ENCODE measurements around the gene FOXN3.

Gene FOXN3

GRCh38 chr14:89359477-89360222, 57.4 kb downstream of the FOXN3 start:
- DNase-seq = no peak

DNA sequence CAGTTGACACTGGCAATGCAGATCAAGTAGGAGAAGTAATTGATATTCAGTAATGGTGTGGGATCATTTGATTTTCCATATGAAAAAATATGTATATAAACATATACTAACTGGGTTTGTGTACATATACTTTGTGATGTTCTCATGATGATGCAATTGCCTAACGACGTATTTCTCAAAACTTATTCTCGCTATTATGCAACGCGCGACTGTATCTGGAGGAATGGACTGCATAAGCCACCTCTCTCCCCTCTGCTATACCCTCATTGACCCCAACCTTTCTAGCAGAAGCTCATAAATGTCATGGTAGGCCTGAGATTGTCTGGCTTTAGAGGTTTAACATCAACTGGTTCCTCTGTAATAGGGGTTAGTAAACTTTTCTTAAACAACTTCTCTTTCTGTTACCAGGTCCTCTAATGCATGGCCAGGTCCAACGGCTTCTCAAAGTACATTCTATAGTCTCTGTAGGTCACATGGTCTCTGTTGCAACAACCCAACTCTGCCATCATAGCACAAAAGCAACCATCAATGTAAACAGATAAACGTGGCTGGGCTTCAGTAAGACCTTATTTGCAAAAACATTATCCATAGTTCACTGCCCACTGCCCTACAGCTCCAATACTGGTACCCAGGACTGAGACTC, 59.3 kb downstream of the FOXN3 start:
- DNase-seq = no peak

GRCh38 chr14:89356927-89357326, 60.1 kb downstream of the FOXN3 start:
- DNase-seq = no peak

DNA sequence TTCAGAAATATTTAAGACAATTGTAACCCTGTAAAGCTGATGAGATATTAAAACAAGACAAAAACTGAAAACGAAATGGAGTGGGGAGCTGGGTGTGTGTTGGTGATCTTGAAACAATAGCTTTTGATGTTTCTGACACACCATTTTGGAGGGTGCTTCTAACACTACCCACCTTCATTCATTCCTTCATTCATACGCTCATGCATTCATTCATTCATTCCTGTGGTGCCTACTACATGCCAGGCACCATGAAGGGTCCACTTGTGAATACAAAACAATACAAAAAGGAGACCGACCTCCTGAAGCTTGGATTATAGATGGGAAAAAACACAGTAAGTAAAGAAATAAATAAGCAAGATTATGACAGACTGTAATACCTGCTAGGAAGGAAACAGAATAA, 60.5 kb downstream of the FOXN3 start:
- no peak for DNase-seq

DNA sequence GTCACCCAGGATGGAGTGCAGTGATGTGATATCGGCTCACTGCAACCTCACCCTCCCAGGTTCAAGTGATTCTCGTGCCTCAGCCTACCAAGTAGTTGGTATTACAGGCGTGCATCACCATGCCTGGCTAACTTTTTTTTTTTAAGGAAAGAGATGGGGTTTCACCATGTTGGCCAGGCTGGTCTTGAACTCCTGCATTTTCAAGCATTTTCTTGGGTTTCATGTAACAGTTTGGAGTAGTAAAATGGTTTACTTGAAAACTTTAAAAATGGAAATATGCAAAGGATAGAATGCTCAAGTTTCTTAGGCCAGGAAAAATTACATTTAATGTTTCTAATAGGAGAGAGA, 63.3 kb downstream of the FOXN3 start:
- no peak for DNase-seq

- DNase-seq = no peak
These were observed 63.9 kb downstream of the FOXN3 start for GRCh38 chr14:89352976-89353765.

GRCh38 chr14:89351516-89352404, 65.3 kb downstream of the FOXN3 start:
- DNase-seq = no peak

GRCh38 chr14:89351221-89351515, 65.9 kb downstream of the FOXN3 start:
- DNase-seq = no peak

DNA sequence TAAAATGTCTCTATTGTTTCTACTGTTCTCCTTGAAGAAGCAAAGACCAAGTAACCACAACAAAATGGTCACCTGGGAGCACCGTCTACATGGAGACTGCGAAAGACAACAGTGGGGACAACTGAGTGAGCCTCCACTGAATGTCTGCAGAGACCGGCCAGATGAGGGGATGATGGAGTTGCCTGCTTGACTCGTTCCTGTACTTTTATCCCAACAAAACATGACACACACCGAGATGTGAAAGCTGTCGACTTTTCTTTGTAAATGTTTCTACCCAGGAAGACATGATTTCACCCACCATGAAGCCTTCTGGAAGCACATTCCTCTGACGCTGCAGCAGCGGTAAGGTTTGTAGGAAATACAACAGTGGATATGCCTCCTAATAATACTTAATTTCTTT, 66.9 kb downstream of the FOXN3 start:
- DNase-seq = no peak

GRCh38 chr14:89349171-89350008, 67.6 kb downstream of the FOXN3 start:
- DNase-seq = no peak

DNA sequence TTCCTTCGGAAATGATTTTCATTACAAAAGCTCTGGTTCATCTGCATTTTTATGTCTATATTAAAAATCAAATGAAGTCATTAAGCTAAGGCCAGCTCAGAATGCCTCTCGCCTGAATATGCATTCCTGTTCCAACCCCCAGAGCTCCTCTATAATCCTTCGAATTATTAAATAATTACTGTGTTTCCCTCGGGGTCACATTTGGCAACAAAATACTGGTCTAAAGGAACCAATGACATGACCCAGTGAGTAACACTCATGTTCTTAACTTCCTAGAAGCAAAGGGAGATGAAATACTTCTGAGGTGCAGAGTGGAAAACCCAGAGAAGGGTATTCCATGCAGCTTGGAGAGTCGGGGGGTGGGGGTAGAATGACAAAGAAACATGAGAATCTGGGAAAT, 68.3 kb downstream of the FOXN3 start:
- DNase-seq = no peak

DNA sequence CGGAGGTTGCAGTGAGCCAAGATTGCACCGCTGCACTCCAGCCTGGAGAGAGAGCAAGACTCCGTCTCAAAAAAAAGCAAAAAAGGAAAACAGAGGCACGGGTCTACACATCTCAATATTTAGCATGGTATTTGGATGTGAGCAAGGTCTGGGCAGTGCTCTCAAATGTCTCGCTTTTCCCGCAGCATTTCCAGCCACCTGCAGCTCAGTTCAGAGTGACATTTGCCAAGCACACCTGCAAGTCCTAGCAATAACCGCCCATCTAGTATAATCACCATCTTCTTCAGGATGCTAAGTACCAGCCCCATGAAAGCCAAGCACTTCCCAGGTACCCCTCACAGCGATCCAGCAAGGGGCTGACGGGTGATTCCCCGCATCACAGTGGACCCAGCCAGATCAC, 69.1 kb downstream of the FOXN3 start:
- no peak for DNase-seq

DNA sequence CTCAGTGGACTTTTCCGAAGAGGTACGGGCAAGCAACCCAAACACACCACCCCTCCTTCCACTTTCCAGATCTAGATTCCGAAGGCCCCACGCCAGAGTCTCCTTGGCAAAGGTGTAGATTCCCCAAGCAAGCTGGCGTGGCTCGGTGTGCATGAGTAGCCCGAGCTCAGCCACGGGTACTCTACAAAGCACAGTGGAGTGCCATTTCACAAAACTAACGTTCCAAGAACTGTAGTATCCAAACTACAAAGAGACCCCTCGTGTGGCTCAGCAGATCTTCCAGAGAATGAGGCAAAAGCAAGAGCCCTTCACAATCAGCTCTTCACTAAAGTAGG, 72.1 kb downstream of the FOXN3 start:
- no peak for DNase-seq

GRCh38 chr14:89343356-89343755, 73.7 kb downstream of the FOXN3 start:
- DNase-seq = no peak

- DNase-seq = no peak
These were observed 75.0 kb downstream of the FOXN3 start for GRCh38 chr14:89342049-89342448.

DNA sequence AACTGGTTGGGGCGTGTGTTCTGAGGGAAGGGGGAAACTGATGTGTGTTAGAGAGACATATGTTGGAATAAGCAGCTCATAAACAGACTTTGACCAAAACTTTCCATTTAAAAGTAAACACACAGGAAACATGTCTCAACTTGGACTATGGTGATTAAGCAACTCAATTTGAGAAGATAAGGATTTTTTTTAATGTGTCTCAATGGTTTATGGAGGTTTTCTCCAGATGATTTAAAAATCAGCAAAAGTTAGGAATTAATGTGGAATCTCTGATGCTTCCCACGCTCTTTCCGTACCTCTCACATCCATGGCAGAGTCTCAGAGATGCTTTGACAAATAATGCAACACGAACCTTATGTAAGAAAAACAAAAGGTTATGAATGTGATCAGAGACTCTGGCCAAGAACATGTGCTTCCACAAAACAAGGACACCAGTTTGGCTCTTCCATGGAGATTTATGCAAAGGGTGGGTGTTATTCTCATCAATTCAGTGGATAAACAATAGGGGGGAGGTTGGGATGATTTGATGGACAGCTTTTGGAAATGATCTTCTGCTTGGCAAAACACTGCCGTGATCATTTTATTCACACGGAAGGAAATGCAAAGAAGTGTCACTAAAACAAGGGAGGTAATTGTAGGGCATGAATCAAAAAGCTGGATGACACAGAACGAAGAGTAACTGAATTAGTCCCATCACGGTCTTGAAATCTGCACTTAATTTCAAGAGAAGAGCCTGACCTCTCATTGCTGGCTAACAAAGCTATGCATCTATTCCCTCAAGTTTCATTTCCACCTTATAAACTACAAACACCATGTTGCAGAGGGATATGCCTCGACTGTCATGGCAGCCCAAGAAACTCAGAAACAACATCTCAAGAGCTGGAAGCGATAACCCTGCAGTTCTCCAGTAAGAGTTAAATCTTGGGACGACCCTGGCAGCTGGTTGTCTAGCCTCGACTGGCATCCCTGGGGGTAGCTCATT, 76.5 kb downstream of the FOXN3 start:
- no peak for DNase-seq

DNA sequence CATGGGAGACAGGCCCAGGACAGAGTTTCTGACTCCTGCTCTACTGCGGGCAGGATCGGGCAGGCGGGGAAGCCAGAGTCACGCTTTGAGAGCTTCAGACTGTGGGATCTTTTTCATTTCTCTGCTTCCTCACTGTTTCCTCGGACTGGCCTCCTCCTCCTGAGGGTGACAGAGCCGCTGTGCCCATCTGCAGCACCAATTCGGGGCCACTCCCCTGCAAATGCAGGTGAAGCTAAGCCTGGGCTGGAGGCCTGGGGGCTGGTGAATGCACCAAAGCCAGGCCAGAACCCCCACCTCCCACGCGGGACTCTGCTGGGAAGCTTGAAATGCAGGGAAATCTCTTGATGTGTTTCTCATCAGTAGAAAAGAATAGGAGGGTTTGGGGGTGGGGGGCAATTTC, 77.5 kb downstream of the FOXN3 start:
- no peak for DNase-seq

GRCh38 chr14:89339158-89339557, 77.9 kb downstream of the FOXN3 start:
- no peak for DNase-seq

DNA sequence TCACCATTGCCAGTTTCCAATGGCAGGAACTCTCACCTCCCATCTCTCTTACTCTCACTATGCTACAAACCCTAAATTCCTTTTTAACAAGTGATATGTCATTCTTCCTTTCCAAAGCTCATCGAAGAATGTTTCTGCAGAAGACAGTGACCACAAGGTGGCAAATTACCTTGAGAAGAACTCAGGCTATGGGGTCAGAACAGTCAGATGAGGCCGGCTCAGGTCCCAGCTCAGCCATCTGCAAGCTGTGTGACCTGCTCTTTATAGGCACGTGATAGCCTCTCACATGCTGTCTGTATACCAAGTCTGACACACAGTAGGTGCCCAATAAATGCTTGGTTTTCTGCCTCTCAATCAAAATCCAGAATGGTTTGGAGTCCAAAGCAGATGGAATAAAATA, 80.7 kb downstream of the FOXN3 start:
- no peak for DNase-seq

GRCh38 chr14:89332031-89332430, 85.0 kb downstream of the FOXN3 start:
- DNase-seq = no peak

- DNase-seq = no peak
These were observed 85.6 kb downstream of the FOXN3 start for GRCh38 chr14:89331398-89331797.
